Measurements from ENCODE around the gene PLEK2. TPM values are rescaled to one million over a fixed set of nuclear protein-coding genes. Genes with fewer than 3 reads are reported as not detected.

PLEK2 gene
- total RNA-seq, 1 experiment from 2014 or later: 9.1 TPM

GRCh38 chr14:67358924-67359774, 52.8 kb downstream of the PLEK2 start:
- in situ Hi-C loops (cut with HindIII; ENCODE audit: low pct_unique_long_range_greater_than_20kb, low sequenced_read_pairs) (no loop called here), intact Hi-C loops (cut with micrococcal nuclease; ENCODE audit: unreplicated experiment) (no loop called here)
- no peak for DNase-seq (ENCODE audit: low read depth, low spot score)
- CTCF ChIA-PET: interaction anchor here (0.5 to 0.9 kb wide), 2 partner anchors 155 to 202 kb away, joined by 5 to 9 read pairs; no protein-coding TSS in a partner anchor
- peak; percentile 9 for ATAC-seq
- no TSS peak for BruUV-seq (replicated peaks)
- H3K9me3 ChIP-seq (ENCODE audit: control insufficient read depth, insufficient read depth, low read depth, low read length): no peaks in the 10 kb centered on the region
- H3K4me3 ChIP-seq (ENCODE audit: low read depth in 2 of 2, low read length in 2 of 2): peak overlapping the region; percentile 72 to 89
- peak overlapping the region; percentile 99 for H3K27ac ChIP-seq (ENCODE audit: low read length)
- peaks cover 31% of the 10 kb centered on the region for H3K4me1 ChIP-seq (ENCODE audit: control insufficient read depth, insufficient read depth, low read length)
- no peaks in the 10 kb centered on the region for H3K27me3 ChIP-seq (ENCODE audit: control insufficient read depth, insufficient read depth, low read length)
- peaks cover 15% of the 10 kb centered on the region for H3K36me3 ChIP-seq (ENCODE audit: control insufficient read depth, insufficient read depth, low read length)
- POLR2A ChIA-PET: interaction anchor here (0.6 kb wide), 1 partner anchor 26 kb away, joined by 7 read pairs; no protein-coding TSS in a partner anchor
- TF ChIP-seq, protein P1, sequence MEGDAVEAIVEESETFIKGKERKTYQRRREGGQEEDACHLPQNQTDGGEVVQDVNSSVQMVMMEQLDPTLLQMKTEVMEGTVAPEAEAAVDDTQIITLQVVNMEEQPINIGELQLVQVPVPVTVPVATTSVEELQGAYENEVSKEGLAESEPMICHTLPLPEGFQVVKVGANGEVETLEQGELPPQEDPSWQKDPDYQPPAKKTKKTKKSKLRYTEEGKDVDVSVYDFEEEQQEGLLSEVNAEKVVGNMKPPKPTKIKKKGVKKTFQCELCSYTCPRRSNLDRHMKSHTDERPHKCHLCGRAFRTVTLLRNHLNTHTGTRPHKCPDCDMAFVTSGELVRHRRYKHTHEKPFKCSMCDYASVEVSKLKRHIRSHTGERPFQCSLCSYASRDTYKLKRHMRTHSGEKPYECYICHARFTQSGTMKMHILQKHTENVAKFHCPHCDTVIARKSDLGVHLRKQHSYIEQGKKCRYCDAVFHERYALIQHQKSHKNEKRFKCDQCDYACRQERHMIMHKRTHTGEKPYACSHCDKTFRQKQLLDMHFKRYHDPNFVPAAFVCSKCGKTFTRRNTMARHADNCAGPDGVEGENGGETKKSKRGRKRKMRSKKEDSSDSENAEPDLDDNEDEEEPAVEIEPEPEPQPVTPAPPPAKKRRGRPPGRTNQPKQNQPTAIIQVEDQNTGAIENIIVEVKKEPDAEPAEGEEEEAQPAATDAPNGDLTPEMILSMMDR (IDR thresholded peaks at IDR 0.05): no peak
- TF ChIP-seq TCF7L2 (IDR thresholded peaks at IDR 0.05; ENCODE audit: low read depth, low read length): no peak
- TF ChIP-seq REST (IDR thresholded peaks at IDR 0.05; ENCODE audit: insufficient read depth in 1 of 2, low read depth in 2 of 2, low read length in 1 of 2): no peak
- TF ChIP-seq SIN3A (IDR thresholded peaks at IDR 0.05; ENCODE audit: borderline replicate concordance, insufficient read depth, low read depth, low read length): no peak
- no peak for TF ChIP-seq POLR2AphosphoS5 (IDR thresholded peaks at IDR 0.05; ENCODE audit: low read depth, low read length)

- TF ChIP-seq POLR2AphosphoS5 (IDR thresholded peaks at IDR 0.05; ENCODE audit: low read depth, low read length) (no peak), SIN3A (IDR thresholded peaks at IDR 0.05; ENCODE audit: borderline replicate concordance, insufficient read depth, low read depth, low read length) (no peak), TCF7L2 (IDR thresholded peaks at IDR 0.05; ENCODE audit: low read depth, low read length) (no peak), REST (IDR thresholded peaks at IDR 0.05; ENCODE audit: insufficient read depth in 1 of 2, low read depth in 2 of 2, low read length in 1 of 2) (no peak)
- TF ChIP-seq, protein P1 (IDR thresholded peaks at IDR 0.05): no peak
- ATAC-seq: no peak
- no peak for DNase-seq (ENCODE audit: low read depth, low spot score)
- no TSS peak for BruUV-seq (replicated peaks)
- ChIA-PET CTCF (no interaction called here), POLR2A (no interaction called here)
- intact Hi-C loops (cut with micrococcal nuclease; ENCODE audit: unreplicated experiment): no loop called here
- H3K4me3 ChIP-seq (ENCODE audit: low read depth in 2 of 2, low read length in 2 of 2): peak overlapping the region; percentile 72 to 89
- H3K9me3 ChIP-seq (ENCODE audit: control insufficient read depth, insufficient read depth, low read depth, low read length): no peaks in the 10 kb centered on the region
- H3K27ac ChIP-seq (ENCODE audit: low read length): peak overlapping the region; percentile 99
- in situ Hi-C loops (cut with HindIII; ENCODE audit: low pct_unique_long_range_greater_than_20kb, low sequenced_read_pairs): no loop called here
- H3K36me3 ChIP-seq (ENCODE audit: control insufficient read depth, insufficient read depth, low read length): peaks cover 12% of the 10 kb centered on the region
- H3K27me3 ChIP-seq (ENCODE audit: control insufficient read depth, insufficient read depth, low read length): no peaks in the 10 kb centered on the region
- H3K4me1 ChIP-seq (ENCODE audit: control insufficient read depth, insufficient read depth, low read length): peaks cover 29% of the 10 kb centered on the region
Measured at GRCh38 chr14:67357969-67358354, 54.0 kb downstream of the PLEK2 start.

Measured in Panc1 (cell line).